Stimulated activated CD4-positive, alpha-beta T cell treated with anti-CD3 and anti-CD28 coated beads, Interleukin-4, amount 100 ng/mL, for 48 hours (primary cell): ENCODE results near the gene PPP2R2B.
"Not testable (repeated sequence)": the region's sequence is repeated elsewhere in the genome, so short reads cannot be mapped to it uniquely, and the experiment has no call there.

Source experiments
- DNase-seq, 2 donors: peaks; one replicate each; pipeline ENCODE4 v3.0.0-alpha.2; 2020; ENCODE audit warnings: low read depth in 2 of 2

The PPP2R2B gene

GRCh38 chr5:146607659-146608332, 270.8 kb downstream of the PPP2R2B start:
- DNase-seq, result no peak

GRCh38 chr5:146606893-146607292, 271.7 kb downstream of the PPP2R2B start:
- DNase-seq, result no peak

DNA sequence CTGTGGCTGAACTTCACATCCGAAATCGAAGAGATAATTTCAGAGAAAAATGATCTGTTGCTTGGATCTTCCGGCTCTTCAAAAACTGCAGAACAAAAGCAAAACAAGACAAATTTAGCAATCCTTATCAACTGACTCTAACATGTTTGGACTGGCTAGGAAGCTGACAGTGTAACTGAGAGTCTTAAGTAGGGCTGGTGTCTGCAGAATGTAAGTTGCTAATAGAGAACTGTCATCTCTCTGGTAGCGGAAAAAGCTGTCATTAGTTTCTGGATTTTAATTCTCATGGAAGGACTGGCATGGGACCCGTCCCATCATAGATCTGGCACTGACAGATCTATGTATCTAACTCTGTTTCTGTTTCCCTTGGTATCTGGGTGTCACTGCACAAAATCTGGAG, 278.2 kb downstream of the PPP2R2B start:
- DNase-seq, result no peak

GRCh38 chr5:146599261-146599660, 279.3 kb downstream of the PPP2R2B start:
- DNase-seq, result no peak

- DNase-seq, result no peak
Observed at GRCh38 chr5:146595088-146595487, 283.5 kb downstream of the PPP2R2B start.

DNA sequence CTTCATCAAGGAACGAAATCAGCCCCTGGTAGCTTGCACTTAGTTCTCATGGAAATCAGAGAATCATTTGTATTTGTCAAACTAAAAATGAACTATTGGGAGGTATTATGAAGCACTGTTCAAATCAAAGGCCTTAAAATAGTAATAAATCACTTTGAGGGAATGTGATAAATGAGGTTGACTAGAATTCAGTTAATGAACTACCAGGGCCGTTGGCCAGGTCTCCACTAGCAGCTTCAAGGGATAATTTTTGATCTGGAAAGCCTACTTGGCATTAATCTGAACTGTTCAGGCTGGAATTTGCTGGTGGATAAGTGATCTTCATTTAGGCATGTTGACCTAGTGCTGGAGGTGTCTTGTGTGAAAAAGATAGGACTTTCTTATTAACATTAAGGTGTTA, 286.2 kb downstream of the PPP2R2B start:
- no peak for DNase-seq

DNA sequence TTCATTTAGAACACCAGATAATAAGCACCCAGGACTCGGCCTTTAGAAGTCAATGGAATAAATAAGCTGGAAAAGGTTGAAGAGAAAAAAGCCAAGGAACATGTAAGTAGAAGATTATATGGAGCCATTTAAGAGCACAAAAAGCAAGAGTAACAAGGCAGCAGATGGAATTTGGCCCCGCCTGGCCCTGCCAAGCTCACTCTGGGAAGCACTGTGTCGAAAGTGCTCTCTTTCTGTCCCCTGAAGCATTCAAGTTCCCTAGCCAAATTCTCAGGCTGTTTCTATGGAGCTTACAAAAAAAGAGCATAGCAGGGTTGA, 289.6 kb downstream of the PPP2R2B start:
- no peak for DNase-seq

DNA sequence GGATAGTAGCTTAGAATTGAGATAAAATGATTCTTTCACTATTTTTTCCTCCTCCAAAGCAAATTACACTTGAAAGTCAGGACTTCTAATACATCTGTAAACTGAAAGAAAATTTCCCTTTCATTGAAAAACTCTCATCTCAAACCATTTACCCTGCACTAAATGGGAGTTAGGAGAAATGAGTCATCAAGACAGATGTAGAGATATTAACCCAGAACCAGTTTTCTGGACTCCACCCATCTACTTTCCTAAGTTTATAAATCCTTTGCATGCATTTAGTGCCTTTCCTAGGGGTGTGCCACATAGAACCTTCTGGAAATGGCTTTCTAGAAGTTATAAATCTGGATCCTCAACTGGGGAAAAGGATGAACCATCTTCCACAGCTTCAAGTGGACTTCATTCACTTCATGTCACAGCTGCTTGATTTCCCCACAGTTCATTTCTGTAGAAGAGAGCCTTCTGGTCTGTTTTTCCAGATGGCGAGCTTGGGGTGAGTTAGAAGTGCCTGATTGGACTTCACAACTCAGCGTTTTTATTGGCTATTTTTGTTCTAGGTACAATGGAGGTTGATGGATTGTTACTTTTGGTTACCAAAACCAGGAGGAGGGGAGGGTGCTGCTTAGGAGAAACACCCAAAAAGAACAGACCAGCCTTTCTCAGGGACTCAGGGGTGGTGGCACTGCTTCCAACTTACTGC, 290.1 kb downstream of the PPP2R2B start:
- no peak for DNase-seq

GRCh38 chr5:146586752-146587151, 291.8 kb downstream of the PPP2R2B start:
- DNase-seq, result no peak

- no peak for DNase-seq
Observed at GRCh38 chr5:146584750-146585149, 293.8 kb downstream of the PPP2R2B start.

- DNase-seq, result no peak
Observed at GRCh38 chr5:146582051-146582596, 296.4 kb downstream of the PPP2R2B start.

GRCh38 chr5:146580237-146580636, 298.3 kb downstream of the PPP2R2B start:
- no peak for DNase-seq

GRCh38 chr5:146574713-146575112, 303.8 kb downstream of the PPP2R2B start:
- no peak for DNase-seq

GRCh38 chr5:146568161-146568560, 310.4 kb downstream of the PPP2R2B start:
- no peak for DNase-seq

- DNase-seq, result peak; percentile 6 to 36
Observed at GRCh38 chr5:146565764-146566367, 312.7 kb downstream of the PPP2R2B start.

DNA sequence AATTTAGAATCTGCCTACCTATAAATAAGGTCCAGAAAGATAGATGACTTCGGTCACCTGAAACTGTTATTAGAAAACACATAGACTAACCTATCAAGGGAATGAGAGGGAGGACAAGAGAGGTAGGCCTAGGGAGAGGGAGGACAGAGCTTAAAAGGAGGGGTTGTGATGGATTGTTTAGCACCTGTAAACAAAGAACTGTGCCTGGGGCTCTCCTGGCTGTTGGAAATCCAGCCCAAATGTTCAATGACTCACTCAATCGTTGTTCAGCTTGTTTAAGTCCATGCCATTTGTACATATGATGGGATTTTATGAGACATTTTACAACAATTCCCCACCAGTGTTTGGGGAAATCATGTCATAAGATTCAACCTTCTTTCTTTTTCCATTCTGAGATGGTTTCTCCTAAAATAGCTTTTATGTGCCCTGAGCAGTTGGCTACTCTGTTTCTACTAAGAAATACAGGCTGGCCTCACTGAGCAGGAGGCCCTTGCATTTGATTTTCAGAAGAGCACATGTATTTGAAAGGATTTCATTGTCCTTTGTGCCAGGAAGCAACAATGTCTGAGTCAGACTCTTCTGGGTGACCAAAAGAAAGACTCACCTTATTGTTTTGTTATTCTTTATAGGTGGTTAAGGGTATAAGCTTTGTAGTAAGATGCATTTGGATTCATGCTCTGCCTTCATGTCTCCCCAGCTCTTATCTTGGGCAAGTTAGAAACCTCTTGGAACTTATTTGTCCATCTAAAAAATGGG, 314.4 kb downstream of the PPP2R2B start:
- no peak for DNase-seq

DNA sequence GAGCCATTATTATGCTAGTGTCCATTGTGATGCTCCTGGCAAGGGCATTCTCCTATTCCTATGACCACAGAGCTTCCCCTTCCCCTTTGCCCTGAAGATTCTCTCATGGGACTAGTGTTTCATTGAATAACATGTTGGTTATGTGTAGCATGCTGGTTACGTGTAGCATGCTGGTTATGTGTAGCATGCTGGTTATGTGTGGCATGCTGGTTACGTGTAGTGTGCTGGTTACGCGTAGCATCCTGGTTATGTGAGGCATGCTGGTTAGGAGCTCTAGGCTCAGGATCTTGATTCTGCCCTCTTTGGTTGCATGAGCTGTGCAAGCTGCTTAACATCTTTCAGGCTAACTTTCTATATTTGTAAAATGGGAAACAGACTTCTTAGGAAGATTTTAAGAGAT, 316.1 kb downstream of the PPP2R2B start:
- DNase-seq, result no peak

GRCh38 chr5:146561711-146562110, 316.8 kb downstream of the PPP2R2B start:
- DNase-seq, result no peak

DNA sequence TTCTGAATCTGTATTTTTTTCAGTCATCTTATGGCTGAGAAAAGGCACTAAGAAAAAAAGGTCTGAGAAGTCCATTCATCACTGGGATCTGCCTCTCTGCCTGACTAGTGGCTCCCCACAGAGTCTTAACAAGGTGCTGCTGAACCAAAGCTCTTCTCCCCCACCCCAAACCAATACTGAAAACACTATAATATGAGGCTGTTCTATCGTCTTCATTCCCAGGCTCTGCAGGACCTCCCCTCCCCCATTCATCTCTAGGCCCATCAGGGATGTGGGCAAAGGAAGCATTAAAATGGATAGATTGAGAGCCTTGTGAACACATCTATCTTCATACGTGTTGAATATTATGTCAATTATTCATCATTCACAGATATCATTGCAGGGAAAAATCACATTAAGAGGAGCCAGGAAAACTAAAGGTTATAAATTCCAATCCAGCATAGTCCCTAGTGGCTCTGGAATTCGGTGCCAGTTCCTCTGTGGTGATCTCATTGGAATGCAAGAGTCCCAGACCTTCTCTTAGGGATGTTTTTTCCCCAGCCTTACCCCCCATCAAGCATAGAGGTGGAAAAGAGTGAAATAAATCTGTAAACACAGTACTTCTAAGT, 318.2 kb downstream of the PPP2R2B start:
- DNase-seq, result no peak

DNA sequence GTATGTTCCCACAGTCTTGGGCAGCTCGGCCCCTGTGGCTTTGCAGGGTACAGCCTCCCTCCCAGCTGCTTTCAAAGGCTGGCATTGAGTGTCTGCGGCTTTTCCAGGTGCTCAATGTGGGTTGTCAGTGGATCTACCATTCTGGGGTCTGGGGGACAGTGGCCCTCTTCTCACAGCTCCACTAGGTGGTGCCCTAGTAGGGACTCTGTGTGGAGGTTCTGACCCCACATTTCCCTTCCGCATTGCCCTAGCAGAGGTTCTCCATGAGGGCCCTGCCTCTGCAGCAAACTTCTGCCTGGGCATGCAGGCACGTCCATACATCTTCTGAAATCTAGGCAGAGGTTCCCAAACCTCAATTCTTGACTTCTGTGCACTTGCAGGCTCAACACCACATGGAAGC, 321.7 kb downstream of the PPP2R2B start:
- DNase-seq, result not testable (repeated sequence)

- no peak for DNase-seq
Observed at GRCh38 chr5:146553446-146553845, 325.1 kb downstream of the PPP2R2B start.

GRCh38 chr5:146549615-146550014, 328.9 kb downstream of the PPP2R2B start:
- DNase-seq, result no peak
